ENCODE results near the gene RRAGA.
A peak's percentile ranks its signal among the peaks of the same experiment; 100 is the strongest.
"Not testable (repeated sequence)": the region's sequence is repeated elsewhere in the genome, so short reads cannot be mapped to it uniquely, and the experiment has no call there.

The RRAGA gene

DNA sequence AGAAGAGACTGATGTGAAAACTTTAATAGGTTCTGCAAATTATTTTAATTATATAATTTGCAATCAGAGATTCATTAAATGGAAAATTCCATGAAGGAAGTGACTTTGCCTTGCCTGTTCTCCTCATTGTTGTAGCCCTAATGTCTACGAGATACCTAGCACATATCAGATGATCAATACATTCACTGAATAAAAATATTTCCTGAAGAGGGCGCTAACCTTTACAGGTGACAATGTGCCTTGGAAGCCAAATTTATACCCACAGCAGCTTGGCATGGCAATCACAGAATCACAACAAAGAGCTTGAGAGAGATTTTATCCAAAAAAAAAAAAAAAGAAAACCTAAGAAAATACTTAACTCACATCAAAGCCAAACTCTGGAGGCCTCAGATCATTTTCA, 36.1 kb downstream of the RRAGA start:
- no peak for DNase-seq (ENCODE audit: low read depth)

DNA sequence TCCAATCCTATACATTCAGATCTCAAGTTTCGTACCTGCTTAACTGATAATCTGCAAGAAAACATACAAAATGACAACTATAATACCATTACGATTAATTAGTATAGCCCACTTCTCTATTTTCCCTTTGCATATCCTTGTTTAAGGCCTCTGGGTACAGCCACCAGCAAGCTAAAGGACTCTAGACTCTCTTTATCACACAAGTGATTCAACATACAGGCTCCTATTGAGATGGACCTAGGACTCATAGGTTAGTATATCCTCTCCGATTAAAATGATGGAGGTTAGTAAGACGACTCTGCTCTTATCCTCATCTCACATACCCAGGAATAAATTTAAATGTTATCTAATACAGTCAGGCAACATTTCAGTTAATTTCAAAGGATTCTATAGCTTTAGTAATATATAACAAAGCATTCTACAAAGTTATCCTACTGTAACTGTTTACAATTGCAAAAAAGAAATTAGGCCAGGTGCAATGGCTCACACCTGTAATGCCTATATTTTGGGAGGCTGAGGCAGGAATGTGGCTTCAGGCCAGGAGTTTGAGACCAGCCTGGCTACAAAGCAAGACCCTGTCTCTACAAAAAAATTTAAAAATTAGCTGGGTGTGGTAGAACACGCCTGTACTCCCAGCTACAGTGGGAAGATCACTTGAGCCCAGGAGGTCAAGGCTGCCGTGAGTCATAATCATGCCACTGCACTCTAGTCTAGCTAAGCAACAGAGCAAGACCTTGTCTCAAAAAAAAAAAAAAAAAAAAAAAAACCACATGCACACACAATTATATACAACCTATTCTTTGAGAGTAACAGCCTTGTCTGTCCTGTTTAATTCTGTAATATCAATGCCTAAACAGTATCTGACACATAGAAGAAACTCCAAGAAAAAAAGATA, 38.1 kb downstream of the RRAGA start:
- peak; percentile 75 for DNase-seq (ENCODE audit: low read depth)

DNA sequence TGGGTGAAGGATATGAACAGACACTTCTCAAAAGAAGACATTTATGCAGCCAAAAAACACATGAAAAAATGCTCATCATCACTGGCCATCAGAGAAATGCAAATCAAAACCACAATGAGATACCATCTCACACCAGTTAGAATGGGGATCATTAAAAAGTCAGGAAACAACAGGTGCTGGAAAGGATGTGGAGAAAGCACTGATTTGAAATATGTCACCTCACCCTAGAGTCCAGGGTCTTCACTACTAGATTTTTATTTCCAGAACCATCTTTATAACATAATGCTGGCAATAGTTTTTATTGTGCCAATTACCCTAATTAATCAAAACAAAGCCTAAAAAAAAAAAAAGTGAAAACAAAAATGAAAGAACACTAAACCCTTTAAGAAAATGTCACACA, 48.2 kb downstream of the RRAGA start:
- DNase-seq (ENCODE audit: low read depth): not testable (repeated sequence)

Measured in amniotic epithelial cell (primary cell).